GM21528 (cell line): ENCODE measurements around the gene DLX4.

Experiments used
- ATAC-seq: cut with Tn5 transposase; IDR thresholded peaks from one replicate; pipeline ENCODE4 v1.9.1; 2021; ENCODE audit warnings: mild to moderate bottlenecking, moderate library complexity; ENCODE audit not compliant: unreplicated experiment, low FRiP score

DLX4 gene

DNA sequence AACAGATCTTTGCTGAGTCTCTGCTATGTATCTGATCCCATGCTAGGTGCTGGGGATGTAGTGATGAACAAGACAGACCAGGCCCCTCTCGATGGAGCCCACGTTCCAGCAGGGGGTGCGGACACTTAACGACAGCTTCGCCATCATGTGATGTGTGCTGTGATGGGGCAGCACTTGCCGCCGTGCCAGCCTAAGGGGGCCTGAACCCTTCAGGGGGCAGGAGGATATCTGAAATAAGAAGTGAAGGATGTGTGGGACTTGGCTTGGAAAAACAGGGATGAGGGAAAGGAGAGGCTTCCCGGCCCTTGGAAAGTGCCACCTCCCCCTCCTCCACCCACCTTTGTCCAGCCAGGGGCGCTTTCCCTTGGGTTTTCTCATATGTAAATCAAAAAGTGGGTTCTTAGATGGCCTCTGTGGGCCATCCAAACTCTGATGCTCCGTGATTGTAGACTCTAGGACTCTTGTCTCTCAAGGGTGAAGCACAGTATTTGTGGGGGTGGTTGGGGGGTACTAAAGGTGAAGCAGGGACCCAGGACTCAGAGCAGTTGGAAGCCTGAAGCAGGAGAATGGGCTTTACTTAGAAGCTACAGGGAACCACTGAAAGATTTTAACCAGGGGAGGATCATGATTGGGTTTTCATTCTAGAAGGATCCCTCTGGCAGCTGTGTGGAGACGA is 30.0 kb downstream of the DLX4 start:
- ATAC-seq: no peak

DNA sequence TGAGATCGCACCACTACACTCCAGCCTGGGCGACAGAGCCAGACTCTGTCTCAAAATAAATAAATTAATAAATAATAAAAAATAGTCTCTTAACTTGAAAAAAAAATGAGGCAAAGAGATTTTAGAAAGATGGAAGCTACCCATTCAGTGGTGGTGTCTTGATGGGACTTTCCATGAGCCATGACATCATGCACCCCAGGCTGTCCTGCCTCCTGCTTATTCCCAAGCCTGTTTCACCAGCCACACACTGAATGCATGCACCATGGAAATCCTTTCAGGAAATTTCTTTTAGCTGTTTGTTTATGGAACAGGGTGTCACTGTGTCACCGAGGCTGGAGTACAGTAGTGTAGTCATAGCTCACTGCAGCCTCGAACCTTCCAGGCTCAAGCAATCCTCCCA is 34.9 kb downstream of the DLX4 start:
- ATAC-seq: no peak

DNA sequence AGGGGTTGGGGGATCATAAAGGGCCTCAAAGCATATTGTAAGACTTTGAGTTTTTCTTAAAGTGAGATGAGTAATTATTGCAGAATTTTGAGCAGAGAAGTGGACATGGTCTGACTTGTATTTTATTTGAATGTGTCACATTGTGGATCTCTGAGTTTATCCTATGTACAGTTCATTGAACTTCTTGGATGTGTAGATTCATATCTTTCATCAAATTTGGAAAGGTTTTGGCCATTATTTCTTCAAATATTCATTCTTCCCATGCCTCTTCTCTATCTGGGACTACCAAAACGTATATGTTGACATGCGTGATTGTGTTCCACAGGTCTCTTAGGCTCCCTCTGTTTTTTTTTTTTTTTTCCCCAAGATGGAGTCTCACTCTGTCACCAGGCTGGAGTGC is 40.3 kb downstream of the DLX4 start:
- ATAC-seq: no peak

DNA sequence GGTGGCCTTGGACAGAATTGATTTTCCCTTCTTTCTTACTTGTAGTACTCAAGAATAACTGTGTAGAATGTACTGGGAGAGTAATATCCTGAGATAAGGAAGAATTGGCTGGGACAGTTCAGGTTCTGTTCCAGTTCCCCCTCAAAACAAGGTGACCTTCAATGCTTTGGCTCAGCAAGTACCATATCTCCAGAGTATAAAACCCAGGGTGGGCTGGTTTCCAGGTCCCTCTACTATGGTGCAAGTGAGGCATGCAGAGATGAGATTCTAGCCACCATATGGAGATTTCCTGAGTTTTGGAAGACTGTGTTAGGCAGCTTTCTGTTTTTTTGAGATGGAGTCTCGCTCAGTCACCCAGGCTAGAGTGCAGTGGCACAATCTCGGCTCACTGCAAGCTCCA is 44.1 kb downstream of the DLX4 start:
- ATAC-seq: no peak

DNA sequence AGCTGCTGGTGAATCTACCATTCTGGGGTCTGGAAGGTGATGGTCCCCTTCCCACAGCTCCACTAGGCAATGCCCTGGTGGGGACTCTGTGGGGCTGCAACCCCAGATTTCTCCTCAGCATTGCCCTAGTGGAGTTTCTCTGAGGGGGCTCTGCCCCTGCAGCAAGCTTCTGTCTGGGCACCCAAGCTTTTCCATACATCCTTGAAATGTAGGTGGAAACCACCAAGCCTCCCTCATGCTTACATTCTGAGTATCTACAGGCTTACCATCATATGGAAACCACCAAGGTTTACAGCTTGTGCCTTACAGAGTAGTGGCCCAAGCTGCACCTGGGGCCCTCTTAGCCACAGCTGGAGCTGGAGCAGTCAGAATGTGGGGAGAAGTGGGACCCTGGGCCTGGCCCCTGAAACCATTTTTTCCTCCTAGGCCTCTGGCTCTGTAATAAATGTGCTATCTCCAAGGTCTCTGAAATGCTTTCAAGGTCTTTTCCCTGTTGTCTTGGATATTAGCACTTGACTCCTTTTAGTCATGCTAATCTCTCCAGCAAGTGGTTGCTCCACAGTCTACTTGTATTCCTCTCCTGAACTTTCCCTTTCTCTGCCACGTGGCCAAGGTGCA is 45.6 kb downstream of the DLX4 start:
- no peak for ATAC-seq

DNA sequence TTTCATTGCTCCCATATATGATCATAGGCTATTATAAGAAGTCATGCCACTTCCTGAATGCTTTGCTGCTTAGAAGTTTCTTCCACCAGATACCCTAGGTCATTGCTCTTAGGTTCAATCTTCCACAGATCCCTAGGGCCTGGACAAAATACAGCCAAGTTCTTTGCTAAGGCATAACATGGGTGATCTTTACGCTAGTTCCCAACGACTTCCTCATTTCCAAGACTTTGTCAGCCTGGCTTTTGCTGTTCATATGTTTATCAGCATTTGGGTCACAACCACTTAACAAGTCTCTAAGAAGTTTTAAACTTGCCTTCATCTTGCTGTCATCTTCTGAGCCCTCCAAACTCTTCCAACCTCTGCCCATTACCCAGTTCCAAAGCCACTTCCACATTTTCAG is 46.2 kb downstream of the DLX4 start:
- ATAC-seq: no peak

DNA sequence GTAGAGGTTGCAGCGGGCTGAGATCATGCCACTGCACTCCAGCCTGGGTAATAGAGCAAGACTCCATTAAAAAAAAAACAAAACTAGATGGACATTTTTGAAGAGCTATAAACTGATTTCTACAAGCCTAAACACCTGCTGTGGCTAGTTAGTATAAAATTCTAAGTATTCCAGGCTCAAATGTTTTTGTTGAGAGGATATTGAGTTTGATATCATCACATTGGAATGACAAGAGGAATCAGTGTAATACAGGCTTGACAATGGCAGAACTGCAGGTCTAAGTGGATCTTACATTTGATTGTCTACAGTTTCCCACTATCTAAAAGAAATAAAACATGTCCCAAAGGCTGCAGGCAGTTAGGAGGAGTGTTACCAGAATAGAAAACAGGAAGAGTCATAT is 49.9 kb downstream of the DLX4 start:
- ATAC-seq: no peak

DNA sequence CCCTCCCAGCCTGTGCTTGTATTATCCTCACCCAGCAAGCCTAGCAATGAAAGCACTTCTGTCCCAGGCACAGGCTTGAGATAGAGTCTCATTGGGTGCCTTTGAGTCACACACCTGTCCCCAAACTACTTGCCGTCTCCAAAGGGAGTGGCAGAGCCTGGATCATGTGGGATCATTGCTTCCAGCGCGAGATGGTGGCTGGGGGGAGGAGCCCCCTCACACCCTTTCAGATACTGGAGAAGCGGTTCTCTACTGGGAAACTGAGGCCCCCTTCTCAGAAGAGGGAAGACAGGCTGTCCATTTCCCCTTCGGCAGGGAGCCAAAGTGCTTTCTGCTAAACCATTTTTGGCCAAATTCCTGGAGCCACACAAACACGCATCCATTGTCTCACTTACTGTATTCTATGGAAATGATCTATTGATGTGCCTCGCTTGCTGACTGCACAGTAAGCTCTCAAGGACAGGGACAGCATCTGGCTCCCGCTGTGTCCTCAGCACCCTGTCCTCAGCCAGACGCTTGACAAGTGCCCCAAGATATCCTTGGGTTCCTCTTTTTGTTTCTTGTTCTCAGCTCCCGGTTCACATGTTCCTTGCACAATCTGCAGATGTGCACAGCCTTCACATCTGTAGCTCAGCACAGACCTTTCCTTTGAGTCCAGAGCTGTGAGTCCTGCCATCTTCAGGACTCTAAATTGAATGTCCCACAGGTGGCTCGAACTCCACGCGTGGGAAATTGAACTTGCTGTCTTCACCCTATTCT is 52.0 kb downstream of the DLX4 start:
- ATAC-seq: no peak

DNA sequence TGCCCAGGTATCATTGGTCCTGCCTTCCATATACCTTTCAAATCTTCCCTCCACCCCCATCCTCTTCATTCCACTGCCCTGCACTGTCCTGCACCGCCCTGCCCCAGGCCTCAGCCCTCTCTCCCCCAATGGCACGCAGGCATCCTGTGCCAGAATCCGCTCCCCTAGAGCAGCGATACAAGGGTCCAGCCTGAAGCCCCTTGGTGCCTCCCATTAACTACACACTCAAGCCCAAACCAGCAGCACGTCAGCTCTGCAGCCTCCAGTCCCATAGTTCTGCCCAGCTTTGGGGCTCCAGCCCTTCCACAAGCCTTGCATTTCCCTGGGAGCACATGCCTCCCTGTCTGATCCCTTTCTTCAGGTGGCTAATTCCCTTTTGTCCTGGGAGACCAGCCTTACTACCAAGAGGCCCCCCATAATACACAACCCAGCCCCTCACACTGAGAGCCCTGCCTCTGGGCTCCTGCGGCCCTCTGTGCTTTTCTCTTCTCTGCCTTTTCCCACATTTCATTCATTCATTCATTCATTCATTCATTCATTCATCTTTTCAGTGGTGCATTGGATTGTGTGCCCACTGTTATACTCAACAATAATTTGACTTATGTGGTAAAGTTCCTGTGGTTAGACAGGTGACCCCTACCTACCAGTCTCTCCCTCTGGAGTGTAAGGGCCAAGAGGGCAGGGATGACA is 52.8 kb downstream of the DLX4 start:
- ATAC-seq: no peak

DNA sequence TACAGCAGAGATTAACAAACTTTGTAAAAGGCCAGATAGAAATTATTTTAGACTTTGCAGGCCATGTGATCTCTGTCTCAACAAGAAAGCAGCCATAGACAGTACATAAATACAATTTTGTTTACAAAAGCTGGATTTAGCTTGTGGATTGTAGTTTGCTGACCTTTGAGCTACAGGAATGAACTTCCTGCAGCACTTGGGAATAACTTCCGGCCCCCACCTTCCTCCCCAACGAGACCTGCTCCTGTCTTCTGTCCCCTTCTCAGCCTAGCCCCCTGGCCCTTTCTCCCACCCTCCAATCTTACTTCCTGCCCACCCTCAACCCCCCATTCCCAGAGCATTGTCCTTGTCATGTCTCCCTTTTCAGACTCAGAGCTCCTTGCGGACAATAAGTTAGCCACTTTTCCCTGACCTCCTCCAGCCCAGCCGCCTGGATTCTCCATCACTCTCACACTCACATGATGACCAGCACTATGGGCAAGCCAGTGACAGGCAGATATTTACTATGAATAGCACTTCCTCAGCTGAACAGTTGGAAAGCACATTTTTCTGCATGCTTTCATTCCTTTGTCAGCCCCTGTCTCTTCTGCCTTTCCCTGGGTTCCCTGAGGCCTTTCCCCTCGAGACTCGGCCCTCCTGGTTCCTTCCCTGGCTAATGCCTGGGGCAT is 53.6 kb downstream of the DLX4 start:
- ATAC-seq: no peak

DNA sequence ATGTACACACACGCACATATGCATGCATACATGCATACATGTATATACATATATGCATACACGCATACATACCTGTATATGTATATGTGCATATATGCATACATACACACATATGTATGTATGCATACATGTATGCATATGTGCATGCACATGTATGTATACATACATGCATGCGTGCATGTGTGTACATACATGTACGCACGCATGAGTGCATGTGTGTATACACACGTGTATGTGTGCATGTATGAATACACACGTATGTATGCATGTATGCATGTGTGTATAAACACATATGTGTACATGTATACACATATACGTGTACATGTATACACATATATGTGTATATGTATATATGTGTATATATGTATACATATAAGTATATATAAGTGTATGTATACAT is 54.5 kb downstream of the DLX4 start:
- no peak for ATAC-seq
